Erythroblast (primary cell): ENCODE measurements around the gene MGAT5.

ENCODE experiments used
- GATA1 ChIP-seq: IDR thresholded peaks from 2 replicates; pipeline ENCODE4 v1.6.1; 2011; ENCODE audit warnings: low read depth, mild to moderate bottlenecking, control low read depth, low read length, moderate library complexity
- POLR2A ChIP-seq: IDR thresholded peaks from 2 replicates; pipeline ENCODE4 v1.6.1; 2011; ENCODE audit warnings: mild to moderate bottlenecking, low read length

DNA sequence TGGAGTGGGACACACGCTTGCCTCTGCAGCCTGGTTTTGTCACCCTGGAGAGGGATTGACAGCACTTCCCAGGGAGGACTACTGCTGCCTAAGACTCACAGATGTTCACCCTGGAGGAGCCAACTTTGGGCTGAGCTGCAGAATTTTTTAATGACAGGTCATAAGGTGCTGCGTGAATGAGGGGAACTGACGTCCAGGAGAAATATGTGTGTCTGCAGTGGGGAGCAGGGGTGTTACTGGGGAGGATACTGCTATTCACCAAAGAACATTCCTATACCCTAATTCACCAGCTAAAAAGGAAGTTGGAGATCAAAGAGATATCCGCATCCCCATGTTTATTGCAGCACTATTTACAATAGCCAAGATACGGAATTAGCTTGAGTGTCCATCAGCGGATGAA, 144.4 kb downstream of the MGAT5 start:
- TF ChIP-seq POLR2A (no peak), GATA1 (no peak)
